Measurements from ENCODE around the gene LSP1. TPM values are rescaled to one million over a fixed set of nuclear protein-coding genes. Genes with fewer than 3 reads are reported as not detected.

Gene LSP1
- total and polyA plus RNA-seq, 2 of the 13 experiments (the other 11 are each of a cell fraction or from before 2014, with no cell fraction given) = 0.59 to 1.00 TPM

- no peaks in the 10 kb centered on the region for H3K36me3 ChIP-seq (replicated peaks in 1 of 2; ENCODE audit: control insufficient read depth in 1 of 2, insufficient read depth in 2 of 2, low read length in 2 of 2)
- H3K27ac ChIP-seq (ENCODE audit: extremely low read length, insufficient read depth, low read length) = no peak overlapping the region
- 42% methylated on average over 13 of the region's 33 CpGs for WGBS (ENCODE audit: low lambda C conversion rate)
- POLR2A ChIA-PET = interaction anchor here (1.1 to 1.8 kb wide), 2 partner anchors 183 to 274 kb away, joined by 4 read pairs; no protein-coding TSS in a partner anchor
- DNase-seq (ENCODE audit: low spot score) (peak; percentile 13), FAIRE-seq (no peak), ATAC-seq (no peak)
- no peak overlapping the region for H3K4me2 ChIP-seq (ENCODE audit: low read depth, low read length)
- in situ Hi-C loops (cut with HindIII; ENCODE audit: extremely low pct_ligation_motif_present, low pct_unique_long_range_greater_than_20kb) = no loop called here
- no peak overlapping the region for H3K4me3 ChIP-seq (replicated peaks in 1 of 3; ENCODE audit: insufficient read depth in 1 of 3, low read depth in 2 of 3, low read length in 3 of 3)
- no peak overlapping the region for H2AFZ ChIP-seq (ENCODE audit: low read length)
- no peaks in the 10 kb centered on the region for H3K9me3 ChIP-seq (ENCODE audit: low read length)
- H3K79me2 ChIP-seq (ENCODE audit: insufficient read depth, low read length) = no peaks in the 10 kb centered on the region
- intact Hi-C loops (cut with micrococcal nuclease; ENCODE audit: unreplicated experiment) = loop anchor here (2.0 kb wide), 1 partner anchor 41 kb away; no protein-coding TSS in a partner anchor
- BruUV-seq (replicated peaks) = no TSS peak
- H3K9ac ChIP-seq (ENCODE audit: insufficient read depth, low read depth, low read length) = no peak overlapping the region
- peaks cover 11 to 52% of the 10 kb centered on the region in 2 experiments; a peak in 4 of 5 replicates for H3K27me3 ChIP-seq (ENCODE audit: control insufficient read depth in 1 of 2, insufficient read depth in 2 of 2, low read length in 2 of 2)
- CTCF ChIA-PET (ENCODE audit: low intra/inter-chr PET ratio, low total read pairs) = interaction anchor here (1.3 to 2.9 kb wide), 2 partner anchors 184 to 274 kb away, joined by 5 to 36 read pairs; no protein-coding TSS in a partner anchor
- H4K20me1 ChIP-seq (ENCODE audit: insufficient read depth, low read length) = no peaks in the 10 kb centered on the region
- H3K4me1 ChIP-seq (ENCODE audit: insufficient read depth, low read length) = peaks cover 32% of the 10 kb centered on the region
- no peak for TF ChIP-seq NCOR1 (IDR thresholded peaks at IDR 0.05; ENCODE audit: borderline replicate concordance, low read length)
- no peak for TF ChIP-seq ZNF772 (CRISPR knock-in tag; IDR thresholded peaks at IDR 0.05)
- no peak for TF ChIP-seq CEBPZ (IDR thresholded peaks at IDR 0.05; ENCODE audit: low read length)
- TF ChIP-seq ZSCAN31 (CRISPR knock-in tag; IDR thresholded peaks at IDR 0.05; ENCODE audit: low read depth) = no peak
- no peak for TF ChIP-seq USF2 (IDR thresholded peaks at IDR 0.05; ENCODE audit: low read depth, low read length)
- no peak for TF ChIP-seq USF2 (CRISPR knock-in tag; IDR thresholded peaks at IDR 0.05; ENCODE audit: borderline replicate concordance)
- no peak for TF ChIP-seq RFXANK (CRISPR knock-in tag; IDR thresholded peaks at IDR 0.05)
- no peak for TF ChIP-seq PRDM15 (CRISPR knock-in tag; IDR thresholded peaks at IDR 0.05)
- no peak for TF ChIP-seq ZNF569 (CRISPR knock-in tag; IDR thresholded peaks at IDR 0.05; ENCODE audit: borderline replicate concordance)
- no peak for TF ChIP-seq RFXAP (CRISPR knock-in tag; IDR thresholded peaks at IDR 0.05; ENCODE audit: borderline replicate concordance)
- TF ChIP-seq ZBTB38 (CRISPR knock-in tag; IDR thresholded peaks at IDR 0.05) = no peak
These were observed 24.6 kb downstream of the LSP1 start for GRCh38 chr11:1877211-1878136.

Data from HepG2 (cell line).